ENCODE results near the gene PTPN18. TPM values are rescaled to one million over a fixed set of nuclear protein-coding genes. Genes with fewer than 3 reads are reported as not detected.

PTPN18 gene
- polyA plus RNA-seq, 4 donors = 58.6 to 105 (median 66.5) TPM

DNA sequence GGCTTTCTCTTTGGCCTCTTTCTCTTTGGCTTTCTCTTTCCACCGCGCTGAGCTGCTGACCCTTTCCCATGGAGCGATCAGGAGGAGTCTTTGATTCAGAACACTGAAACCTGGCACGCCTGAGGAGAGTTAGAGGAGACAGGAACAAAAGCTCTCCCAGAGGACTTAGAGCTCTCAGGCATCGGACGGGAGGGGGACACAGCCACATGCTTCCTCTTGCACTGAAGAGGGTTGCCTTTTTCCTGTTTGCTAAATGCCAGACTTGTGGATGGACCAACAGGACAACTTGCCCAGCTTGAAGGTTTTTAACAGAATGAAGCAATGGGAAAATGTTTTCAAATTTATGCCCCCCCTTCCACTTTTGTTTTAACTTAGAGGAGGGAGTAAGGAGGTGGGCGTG, 3.6 kb upstream of the PTPN18 start:
- Histone ChIP-seq H3K36me3 (ENCODE audit: control insufficient read depth in 3 of 3, insufficient read depth in 2 of 3, low read depth in 1 of 3, low read length in 3 of 3) (peaks cover 2 to 8% (median 7%) of the 10 kb centered on the region in 3 donors), H3K9me3 (ENCODE audit: control insufficient read depth in 2 of 2, insufficient read depth in 1 of 2, low read depth in 1 of 2, low read length in 1 of 2) (no peaks in the 10 kb centered on the region), H3K27ac (ENCODE audit: low read depth in 1 of 3, low read length in 2 of 3) (no peak overlapping the region), H3K27me3 (ENCODE audit: control insufficient read depth in 3 of 3, insufficient read depth in 3 of 3, low read length in 3 of 3) (no peaks in the 10 kb centered on the region), H3K4me1 (ENCODE audit: control insufficient read depth in 3 of 3, insufficient read depth in 2 of 3, low read depth in 1 of 3, low read length in 2 of 3) (no peaks in the 10 kb centered on the region), H3K4me3 (ENCODE audit: low read depth in 1 of 3, low read length in 3 of 3) (no peak overlapping the region)
- FAIRE-seq (no peak), DNase-seq (no peak)
- WGBS, 3 donors = 67 to 80% (median 78%) methylated on average over 7 of the region's 7 CpGs

GRCh38 chr2:130353291-130354138, 2.3 kb upstream of the PTPN18 start:
- FAIRE-seq (no peak), DNase-seq (no peak)
- H3K4me1 ChIP-seq (ENCODE audit: control insufficient read depth in 3 of 3, insufficient read depth in 2 of 3, low read depth in 1 of 3, low read length in 2 of 3) = no peaks in the 10 kb centered on the region
- no peak overlapping the region for H3K4me3 ChIP-seq (ENCODE audit: low read depth in 1 of 3, low read length in 3 of 3)
- H3K27me3 ChIP-seq (ENCODE audit: control insufficient read depth in 3 of 3, insufficient read depth in 3 of 3, low read length in 3 of 3) = no peaks in the 10 kb centered on the region
- H3K9me3 ChIP-seq (ENCODE audit: control insufficient read depth in 2 of 2, insufficient read depth in 1 of 2, low read depth in 1 of 2, low read length in 1 of 2) = no peaks in the 10 kb centered on the region
- peaks cover 0 to 1% (median 0%) of the 10 kb centered on the region in 3 donors for H3K36me3 ChIP-seq (ENCODE audit: control insufficient read depth in 3 of 3, insufficient read depth in 2 of 3, low read depth in 1 of 3, low read length in 3 of 3)
- whole genome bisulfite sequencing, 3 donors = 86 to 90% (median 87%) methylated on average over 7 of the region's 7 CpGs
- no peak overlapping the region for H3K27ac ChIP-seq (ENCODE audit: low read depth in 1 of 3, low read length in 2 of 3)

DNA sequence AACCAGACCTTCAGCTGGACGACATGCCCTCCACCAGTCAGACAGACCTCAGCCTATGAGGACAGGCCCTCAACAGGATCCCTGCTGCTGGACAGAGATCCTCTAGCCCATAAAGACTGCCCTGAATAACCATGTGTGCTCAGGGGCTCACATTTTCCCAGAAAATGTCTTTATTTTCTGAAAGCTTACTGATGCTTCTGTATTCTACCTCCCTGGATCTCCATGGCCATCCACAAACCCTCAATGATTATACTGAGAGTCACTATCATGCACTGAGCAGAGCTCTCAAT, 1.8 kb upstream of the PTPN18 start:
- FAIRE-seq = no peak
- WGBS, 3 donors = 71 to 82% (median 80%) methylated on average over 1 of the region's 1 CpG

DNA sequence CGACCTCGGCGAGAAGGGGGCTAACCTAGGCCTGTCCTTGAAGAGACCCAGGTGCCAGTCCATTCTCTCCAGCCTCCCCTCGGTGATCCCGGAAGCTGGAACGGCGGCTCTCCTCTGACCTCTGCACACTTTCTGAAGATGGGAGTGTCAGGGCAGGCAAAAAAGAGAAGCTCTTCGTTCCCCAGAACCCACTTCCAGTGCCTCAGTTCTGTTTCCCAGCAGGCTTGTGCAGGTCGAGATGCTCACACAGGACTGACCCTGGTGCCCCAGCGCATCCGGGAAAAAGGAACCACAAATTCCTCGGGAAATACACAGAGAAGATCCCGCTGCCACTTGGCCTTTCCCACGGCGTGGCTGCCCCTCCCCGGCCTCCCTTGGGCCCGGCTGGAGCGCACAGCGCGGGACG, 681 bp upstream of the PTPN18 start:
- no peaks in the 10 kb centered on the region for H3K9me3 ChIP-seq (ENCODE audit: control insufficient read depth in 2 of 2, insufficient read depth in 1 of 2, low read depth in 1 of 2, low read length in 1 of 2)
- WGBS, 3 donors = 11 to 14% (median 12%) methylated on average over 15 to 21 of the region's 21 CpGs

More for the DNA sequence above, 1.8 kb upstream of the PTPN18 start:
- Histone ChIP-seq H3K27me3 (ENCODE audit: control insufficient read depth in 3 of 3, insufficient read depth in 3 of 3, low read length in 3 of 3) (no peaks in the 10 kb centered on the region), H3K9me3 (ENCODE audit: control insufficient read depth in 2 of 2, insufficient read depth in 1 of 2, low read depth in 1 of 2, low read length in 1 of 2) (no peaks in the 10 kb centered on the region), H3K36me3 (ENCODE audit: control insufficient read depth in 3 of 3, insufficient read depth in 2 of 3, low read depth in 1 of 3, low read length in 3 of 3) (peaks cover 0 to 7% (median 0%) of the 10 kb centered on the region in 3 donors), H3K4me3 (ENCODE audit: low read depth in 1 of 3, low read length in 3 of 3) (peak overlapping the region in 1 of 3 donors; percentile 66), H3K4me1 (ENCODE audit: control insufficient read depth in 3 of 3, insufficient read depth in 2 of 3, low read depth in 1 of 3, low read length in 2 of 3) (no peaks in the 10 kb centered on the region), H3K27ac (ENCODE audit: low read depth in 1 of 3, low read length in 2 of 3) (no peak overlapping the region)
- no peak for DNase-seq

GRCh38 chr2:130357864-130358263, 2.0 kb downstream of the PTPN18 start:
- Histone ChIP-seq H3K4me1 (ENCODE audit: control insufficient read depth in 3 of 3, insufficient read depth in 2 of 3, low read depth in 1 of 3, low read length in 2 of 3) (no peaks in the 10 kb centered on the region), H3K4me3 (ENCODE audit: low read depth in 1 of 3, low read length in 3 of 3) (no peak overlapping the region), H3K27me3 (ENCODE audit: control insufficient read depth in 3 of 3, insufficient read depth in 3 of 3, low read length in 3 of 3) (no peaks in the 10 kb centered on the region), H3K36me3 (ENCODE audit: control insufficient read depth in 3 of 3, insufficient read depth in 2 of 3, low read depth in 1 of 3, low read length in 3 of 3) (peaks cover 0 to 10% (median 0%) of the 10 kb centered on the region in 3 donors), H3K27ac (ENCODE audit: low read depth in 1 of 3, low read length in 2 of 3) (no peak overlapping the region), H3K9me3 (ENCODE audit: control insufficient read depth in 2 of 2, insufficient read depth in 1 of 2, low read depth in 1 of 2, low read length in 1 of 2) (no peaks in the 10 kb centered on the region)
- FAIRE-seq (no peak), DNase-seq (no peak)
- 95 to 97% (median 97%) methylated on average over 7 of the region's 7 CpGs for WGBS, 3 donors

More for the DNA sequence above, 681 bp upstream of the PTPN18 start:
- FAIRE-seq (no peak), DNase-seq (peak in 1 of 2 donors; percentile 55)
- Histone ChIP-seq H3K27me3 (ENCODE audit: control insufficient read depth in 3 of 3, insufficient read depth in 3 of 3, low read length in 3 of 3) (no peaks in the 10 kb centered on the region), H3K4me3 (ENCODE audit: low read depth in 1 of 3, low read length in 3 of 3) (peak overlapping the region; percentile 60 to 66 (median 65)), H3K36me3 (ENCODE audit: control insufficient read depth in 3 of 3, insufficient read depth in 2 of 3, low read depth in 1 of 3, low read length in 3 of 3) (peaks cover 0 to 10% (median 0%) of the 10 kb centered on the region in 3 donors), H3K27ac (ENCODE audit: low read depth in 1 of 3, low read length in 2 of 3) (peak overlapping the region in 2 of 3 donors; percentile 86 to 91), H3K4me1 (ENCODE audit: control insufficient read depth in 3 of 3, insufficient read depth in 2 of 3, low read depth in 1 of 3, low read length in 2 of 3) (no peaks in the 10 kb centered on the region)

DNA sequence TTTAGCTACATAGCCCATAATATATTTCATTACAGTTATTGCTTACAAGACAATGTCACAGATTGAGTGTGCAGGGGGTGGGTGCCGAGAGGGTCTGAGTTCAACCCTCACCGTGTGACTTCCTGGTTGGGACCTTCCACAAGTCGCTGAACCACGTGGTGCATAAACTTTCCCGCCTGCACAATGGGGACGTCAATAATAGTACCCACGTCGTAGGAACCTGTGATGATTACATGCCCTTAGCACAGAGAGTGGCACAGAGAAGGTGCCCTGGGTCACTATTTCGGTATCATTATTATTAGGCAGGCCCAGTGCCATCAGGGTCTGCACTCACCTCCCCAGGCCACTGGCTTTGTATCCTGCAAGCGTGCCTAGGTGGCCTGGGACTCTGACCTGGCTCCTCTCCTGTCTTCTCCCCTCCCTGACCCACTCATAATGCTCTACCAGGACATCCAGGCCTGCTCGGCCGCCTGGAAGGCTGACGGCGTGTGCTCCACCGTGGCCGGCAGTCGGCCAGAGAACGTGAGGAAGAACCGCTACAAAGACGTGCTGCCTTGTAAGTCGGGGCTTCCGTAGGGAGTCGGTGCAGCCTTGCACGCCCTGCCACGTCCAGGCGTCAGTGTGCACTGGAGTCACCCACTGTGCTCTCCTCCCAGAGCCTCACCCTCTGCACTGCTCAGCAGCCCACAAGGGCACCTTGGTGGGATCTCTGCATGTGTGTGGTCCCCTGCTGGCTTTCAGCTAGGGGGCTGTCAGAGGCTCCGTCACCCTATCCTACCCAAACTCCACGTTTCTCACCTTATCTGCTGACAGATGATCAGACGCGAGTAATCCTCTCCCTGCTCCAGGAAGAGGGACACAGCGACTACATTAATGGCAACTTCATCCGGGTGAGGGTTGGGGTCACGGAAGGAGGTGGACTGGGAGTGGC, 2.8 kb downstream of the PTPN18 start:
- Histone ChIP-seq H3K9me3 (ENCODE audit: control insufficient read depth in 2 of 2, insufficient read depth in 1 of 2, low read depth in 1 of 2, low read length in 1 of 2) (no peaks in the 10 kb centered on the region), H3K36me3 (ENCODE audit: control insufficient read depth in 3 of 3, insufficient read depth in 2 of 3, low read depth in 1 of 3, low read length in 3 of 3) (peaks cover 0 to 10% (median 0%) of the 10 kb centered on the region in 3 donors)
- FAIRE-seq = no peak

DNA sequence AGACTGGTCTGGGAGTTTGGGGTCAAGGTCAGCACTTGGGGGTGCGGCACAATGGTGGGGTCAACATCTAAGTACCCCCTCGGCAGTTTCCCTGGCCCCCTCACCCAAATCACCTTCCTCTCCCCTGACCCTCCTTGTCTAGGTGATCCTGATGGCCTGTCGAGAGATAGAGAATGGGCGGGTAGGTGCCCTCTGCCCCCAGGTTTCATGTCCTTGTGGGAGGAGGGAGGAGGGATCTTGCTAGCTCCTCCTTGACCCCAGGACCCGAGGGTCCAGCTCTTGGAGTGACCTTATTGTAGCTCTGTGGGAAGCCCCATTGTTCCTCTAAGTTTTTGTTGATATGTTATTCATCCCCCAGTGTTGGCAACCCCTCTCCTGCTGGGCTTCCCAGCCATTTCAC, 3.6 kb downstream of the PTPN18 start:
- H3K4me3 ChIP-seq (ENCODE audit: low read depth in 1 of 3, low read length in 3 of 3) = no peak overlapping the region
- WGBS, 3 donors = 66 to 75% (median 74%) methylated on average over 5 of the region's 5 CpGs
- no peaks in the 10 kb centered on the region for H3K27me3 ChIP-seq (ENCODE audit: control insufficient read depth in 3 of 3, insufficient read depth in 3 of 3, low read length in 3 of 3)
- H3K27ac ChIP-seq (ENCODE audit: low read depth in 1 of 3, low read length in 2 of 3) = no peak overlapping the region
- H3K36me3 ChIP-seq (ENCODE audit: control insufficient read depth in 3 of 3, insufficient read depth in 2 of 3, low read depth in 1 of 3, low read length in 3 of 3) = peaks cover 0 to 10% (median 0%) of the 10 kb centered on the region in 3 donors
- H3K4me1 ChIP-seq (ENCODE audit: control insufficient read depth in 3 of 3, insufficient read depth in 2 of 3, low read depth in 1 of 3, low read length in 2 of 3) = no peaks in the 10 kb centered on the region
- no peaks in the 10 kb centered on the region for H3K9me3 ChIP-seq (ENCODE audit: control insufficient read depth in 2 of 2, insufficient read depth in 1 of 2, low read depth in 1 of 2, low read length in 1 of 2)
- no peak for DNase-seq
- no peak for FAIRE-seq

More for the DNA sequence above, 2.8 kb downstream of the PTPN18 start:
- Histone ChIP-seq H3K27ac (ENCODE audit: low read depth in 1 of 3, low read length in 2 of 3) (no peak overlapping the region), H3K4me3 (ENCODE audit: low read depth in 1 of 3, low read length in 3 of 3) (no peak overlapping the region), H3K27me3 (ENCODE audit: control insufficient read depth in 3 of 3, insufficient read depth in 3 of 3, low read length in 3 of 3) (no peaks in the 10 kb centered on the region), H3K4me1 (ENCODE audit: control insufficient read depth in 3 of 3, insufficient read depth in 2 of 3, low read depth in 1 of 3, low read length in 2 of 3) (no peaks in the 10 kb centered on the region)
- DNase-seq = no peak
- WGBS, 3 donors = 94 to 95% (median 95%) methylated on average over 33 of the region's 33 CpGs

- H3K27me3 ChIP-seq (ENCODE audit: control insufficient read depth in 3 of 3, insufficient read depth in 3 of 3, low read length in 3 of 3) = no peaks in the 10 kb centered on the region
- peaks cover 0 to 4% of the 10 kb centered on the region in 2 donors for H3K9me3 ChIP-seq (ENCODE audit: control insufficient read depth in 2 of 2, insufficient read depth in 1 of 2, low read depth in 1 of 2, low read length in 1 of 2)
- FAIRE-seq = no peak
- H3K36me3 ChIP-seq (ENCODE audit: control insufficient read depth in 3 of 3, insufficient read depth in 2 of 3, low read depth in 1 of 3, low read length in 3 of 3) = peaks cover 0 to 9% (median 0%) of the 10 kb centered on the region in 3 donors
- DNase-seq = no peak
- H3K27ac ChIP-seq (ENCODE audit: low read depth in 1 of 3, low read length in 2 of 3) = no peak overlapping the region
- H3K4me3 ChIP-seq (ENCODE audit: low read depth in 1 of 3, low read length in 3 of 3) = no peak overlapping the region
- no peaks in the 10 kb centered on the region for H3K4me1 ChIP-seq (ENCODE audit: control insufficient read depth in 3 of 3, insufficient read depth in 2 of 3, low read depth in 1 of 3, low read length in 2 of 3)
These were observed 7.6 kb downstream of the PTPN18 start for GRCh38 chr2:130363479-130363878.
